ENCODE measurements around the gene KDSR. TPM values are rescaled to one million over a fixed set of nuclear protein-coding genes. Genes with fewer than 3 reads are reported as not detected.
A peak's percentile ranks its signal among the peaks of the same experiment; 100 is the strongest.

Gene KDSR
- total RNA-seq, 4 donors from 2014 or later, result 12.6 to 68.6 (median 29.3) TPM

- no peaks in the 10 kb centered on the region for H3K9me3 ChIP-seq
- intact Hi-C loops (cut with DNase I; ENCODE audit: low total_unique reads), result loop anchor here (10.0 kb wide), 1 partner anchor 91 kb away; no protein-coding TSS in a partner anchor
- no peak overlapping the region for H3K4me3 ChIP-seq
- H3K4me1 ChIP-seq, result peaks cover 0 to 3% of the 10 kb centered on the region in 2 donors
- H3K27me3 ChIP-seq, result no peaks in the 10 kb centered on the region
- no peak for DNase-seq
- H3K36me3 ChIP-seq, result no peaks in the 10 kb centered on the region
- no peak for TF ChIP-seq POLR2A (IDR thresholded peaks at IDR 0.05)
- TF ChIP-seq CTCF (IDR thresholded peaks at IDR 0.05), result no peak
- H3K27ac ChIP-seq, result no peak overlapping the region
Measured at GRCh38 chr18:63344263-63344662, 22.7 kb downstream of the KDSR start.

GRCh38 chr18:63342206-63342605 lies 24.8 kb downstream of the KDSR start:
- Histone ChIP-seq H3K27me3 (no peaks in the 10 kb centered on the region), H3K9me3 (no peaks in the 10 kb centered on the region), H3K27ac (no peak overlapping the region), H3K36me3 (no peaks in the 10 kb centered on the region), H3K4me1 (peaks cover 0 to 3% of the 10 kb centered on the region in 2 donors), H3K4me3 (no peak overlapping the region)
- intact Hi-C loops (cut with DNase I; ENCODE audit: low total_unique reads), result loop anchor here (10.0 kb wide), 1 partner anchor 93 kb away; no protein-coding TSS in a partner anchor
- peak; percentile 33 to 40 (median 36) for TF ChIP-seq CTCF (IDR thresholded peaks at IDR 0.05)
- TF ChIP-seq POLR2A (IDR thresholded peaks at IDR 0.05), result no peak
- DNase-seq, result peak in 1 of 2 donors; percentile 38

- intact Hi-C loops (cut with DNase I; ENCODE audit: low total_unique reads), result loop anchor here (10.0 kb wide), 1 partner anchor 95 kb away; no protein-coding TSS in a partner anchor
Measured at GRCh38 chr18:63339920-63340484, 27.0 kb downstream of the KDSR start.

GRCh38 chr18:63336366-63337099 lies 30.5 kb downstream of the KDSR start:
- no peaks in the 10 kb centered on the region for H3K27me3 ChIP-seq
- no peaks in the 10 kb centered on the region for H3K9me3 ChIP-seq
- DNase-seq, result no peak
- H3K4me1 ChIP-seq, result peaks cover 0 to 3% of the 10 kb centered on the region in 2 donors
- intact Hi-C loops (cut with DNase I; ENCODE audit: low total_unique reads), result no loop called here
- H3K4me3 ChIP-seq, result no peak overlapping the region
- TF ChIP-seq POLR2A (IDR thresholded peaks at IDR 0.05) (no peak), CTCF (IDR thresholded peaks at IDR 0.05) (no peak)
- H3K27ac ChIP-seq, result peak overlapping the region; percentile 34 to 55
- H3K36me3 ChIP-seq, result no peaks in the 10 kb centered on the region

More at GRCh38 chr18:63339920-63340484, 27.0 kb downstream of the KDSR start:
- Histone ChIP-seq H3K27me3 (no peaks in the 10 kb centered on the region), H3K4me1 (peaks cover 0 to 3% of the 10 kb centered on the region in 2 donors), H3K36me3 (no peaks in the 10 kb centered on the region), H3K4me3 (no peak overlapping the region), H3K9me3 (no peaks in the 10 kb centered on the region), H3K27ac (no peak overlapping the region)
- DNase-seq, result peak in 1 of 2 donors; percentile 40
- TF ChIP-seq CTCF (IDR thresholded peaks at IDR 0.05) (peak; percentile 28 to 46 (median 40)), POLR2A (IDR thresholded peaks at IDR 0.05) (no peak)

GRCh38 chr18:63331105-63331504 lies 35.9 kb downstream of the KDSR start:
- Histone ChIP-seq H3K4me1 (no peaks in the 10 kb centered on the region), H3K9me3 (no peaks in the 10 kb centered on the region), H3K36me3 (no peaks in the 10 kb centered on the region), H3K27me3 (no peaks in the 10 kb centered on the region), H3K27ac (no peak overlapping the region), H3K4me3 (no peak overlapping the region)
- intact Hi-C loops (cut with DNase I; ENCODE audit: low total_unique reads), result no loop called here
- no peak for TF ChIP-seq POLR2A (IDR thresholded peaks at IDR 0.05)
- TF ChIP-seq CTCF (IDR thresholded peaks at IDR 0.05), result no peak
- no peak for DNase-seq
